Lung (tissue), 12 donors: ENCODE measurements around the gene MED8. TPM values are rescaled to one million over a fixed set of nuclear protein-coding genes. Genes with fewer than 3 reads are reported as not detected.

Source experiments
- ATAC-seq: fragments of 200-7000 bp; cut with Tn5 transposase; one replicate; pipeline ENCODE4 v1.9.1; 2020; ENCODE audit warnings: moderate number of reproducible peaks; ENCODE audit not compliant: insufficient read depth, low FRiP score
- DNase-seq, 3 donors: peaks; one replicate each; pipeline ENCODE4 v3.0.0-alpha.2; 2013 to 2017
- H3K27ac ChIP-seq, 2 donors: one replicate each; pipeline ENCODE4 v1.5.1; 2013; ENCODE audit warnings: mild to moderate bottlenecking in 2 of 2, moderate library complexity in 2 of 2, control low read depth in 1 of 2, inconsistent platforms in 1 of 2, low read depth in 1 of 2, low read length in 1 of 2
- H3K27me3 ChIP-seq, 3 donors: one replicate each; pipeline ENCODE4 v1.5.1; 2013; ENCODE audit warnings: low read length in 2 of 3; ENCODE audit not compliant: control insufficient read depth in 3 of 3, insufficient read depth in 3 of 3
- H3K36me3 ChIP-seq, 4 donors: one replicate each; pipeline ENCODE4 v1.5.1; 2013; ENCODE audit warnings: low read length in 4 of 4, mild to moderate bottlenecking in 1 of 4, moderate library complexity in 1 of 4; ENCODE audit not compliant: control insufficient read depth in 4 of 4, insufficient read depth in 4 of 4
- H3K4me1 ChIP-seq, 5 donors: one replicate each; pipeline ENCODE4 v1.5.1; 2013; ENCODE audit warnings: low read length in 5 of 5, mild to moderate bottlenecking in 2 of 5, moderate library complexity in 1 of 5; ENCODE audit not compliant: control insufficient read depth in 5 of 5, insufficient read depth in 5 of 5
- H3K4me3 ChIP-seq: one replicate; pipeline ENCODE4 v1.5.1; 2013; ENCODE audit warnings: mild to moderate bottlenecking, control low read depth, moderate library complexity
- H3K9ac ChIP-seq, 2 donors: one replicate each; pipeline ENCODE4 v1.5.1; 2013; ENCODE audit warnings: low read length in 2 of 2, control low read depth in 1 of 2; ENCODE audit not compliant: insufficient read depth in 1 of 2
- H3K9me3 ChIP-seq, 4 donors: one replicate each; pipeline ENCODE4 v1.5.1; 2013; ENCODE audit warnings: low read length in 3 of 4, mild to moderate bottlenecking in 1 of 4, moderate library complexity in 1 of 4; ENCODE audit not compliant: control insufficient read depth in 4 of 4, insufficient read depth in 3 of 4
- CTCF ChIP-seq: IDR thresholded peaks from 2 replicates; pipeline ENCODE4 v1.5.1; 2012; ENCODE audit warnings: mild to moderate bottlenecking; ENCODE audit errors: control extremely low read depth, extremely low read depth
- WGBS, 2 donors: extraction: QIAGEN DNeasy Blood & Tissue Kit; methylation state at CpG; one replicate each; pipeline ENCODE4 v1.1.7; 2013; 5-methylcytosine and 5-hydroxymethylcytosine counted together
- polyA plus RNA-seq, 2 donors: library from polyadenylated mRNA; stranded (reverse); fragments of 200-250 nt; gene quantifications; one replicate each; pipeline ENCODE4 v1.2.1, GENCODE V29; 2013
- total RNA-seq, 2 donors: library from RNA; depleted of rRNA in 1 of 2; stranded (reverse); fragments of >200 nt in 1 of 2; gene quantifications; one replicate each; pipeline ENCODE4 v1.2.1, GENCODE V29; 2014 to 2021
- donor health status: control.
- donor health status: control.
- donor health status: Bipolar disorder and iron deficiency.
- donor health status: healthy.
- donor health status: DM: yes; HTN: yes; CAD: no.

Gene MED8
- total and polyA plus RNA-seq, 4 donors, result 35.5 to 45.1 (median 40.1) TPM

GRCh38 chr1:43357251-43357650 lies 32.3 kb downstream of the MED8 start:
- Histone ChIP-seq H3K36me3 (peaks cover 0 to 13% (median 8%) of the 10 kb centered on the region in 4 donors), H3K9me3 (no peaks in the 10 kb centered on the region), H3K9ac (no peak overlapping the region), H3K27ac (no peak overlapping the region), H3K27me3 (no peaks in the 10 kb centered on the region), H3K4me3 (no peak overlapping the region), H3K4me1 (peaks cover 0 to 29% (median 6%) of the 10 kb centered on the region in 5 donors)
- WGBS, 2 donors, result 90 to 92% methylated on average over 4 of the region's 4 CpGs
- ATAC-seq, result no peak
- TF ChIP-seq CTCF, result no peak
- DNase-seq, result no peak

- Histone ChIP-seq H3K9ac (no peak overlapping the region), H3K27me3 (no peaks in the 10 kb centered on the region), H3K27ac (no peak overlapping the region), H3K4me1 (peaks cover 0 to 17% (median 6%) of the 10 kb centered on the region in 5 donors), H3K4me3 (no peak overlapping the region), H3K36me3 (no peaks in the 10 kb centered on the region), H3K9me3 (no peaks in the 10 kb centered on the region)
- DNase-seq, result no peak
- no peak for ATAC-seq
- no peak for TF ChIP-seq CTCF
- WGBS, 2 donors, result 94 to 100% methylated on average over 2 of the region's 2 CpGs
Measured at GRCh38 chr1:43354936-43355335, 34.7 kb downstream of the MED8 start.

GRCh38 chr1:43354471-43354870 lies 35.1 kb downstream of the MED8 start:
- no peaks in the 10 kb centered on the region for H3K9me3 ChIP-seq
- no peak overlapping the region for H3K4me3 ChIP-seq
- 83 to 88% methylated on average over 2 of the region's 2 CpGs for WGBS, 2 donors
- H3K4me1 ChIP-seq, result peaks cover 0 to 14% (median 6%) of the 10 kb centered on the region in 5 donors
- TF ChIP-seq CTCF, result no peak
- no peak overlapping the region for H3K27ac ChIP-seq
- no peak overlapping the region for H3K9ac ChIP-seq
- H3K27me3 ChIP-seq, result no peaks in the 10 kb centered on the region
- no peak for DNase-seq
- no peaks in the 10 kb centered on the region for H3K36me3 ChIP-seq
- ATAC-seq, result no peak

- DNase-seq, result peak in 1 of 3 donors; percentile 56
- WGBS, 2 donors, result 57 to 61% methylated on average over 3 of the region's 3 CpGs
Measured at GRCh38 chr1:43352881-43353280, 36.7 kb downstream of the MED8 start.

More at GRCh38 chr1:43352881-43353280, 36.7 kb downstream of the MED8 start:
- H3K9ac ChIP-seq, result no peak overlapping the region
- no peak overlapping the region for H3K4me3 ChIP-seq
- no peak for TF ChIP-seq CTCF
- no peaks in the 10 kb centered on the region for H3K36me3 ChIP-seq
- no peaks in the 10 kb centered on the region for H3K9me3 ChIP-seq
- H3K4me1 ChIP-seq, result peaks cover 0 to 14% (median 5%) of the 10 kb centered on the region in 5 donors
- no peak for ATAC-seq
- H3K27me3 ChIP-seq, result peaks cover 0 to 5% (median 0%) of the 10 kb centered on the region in 3 donors
- H3K27ac ChIP-seq, result no peak overlapping the region
